K562 (cell line): Measurements from ENCODE around the gene SUV39H2. TPM values are rescaled to one million over a fixed set of nuclear protein-coding genes. Genes with fewer than 3 reads are reported as not detected.

Experiments used
- ATAC-seq: fragments of 200-7000 bp; cut with Tn5 transposase; 3 replicates; pipeline ENCODE4 v1.9.1; 2020; ENCODE audit warnings: moderate library complexity
- BruUV-seq: library from RNA; stranded (reverse); fragments of 400-500 nt; replicated peaks from 2 replicates; lab custom pipeline; 2021; lab: Mats Ljungman, UMichigan
- CTCF ChIA-PET: fragments of 300-600 bp; formaldehyde crosslinking; extraction: SDS; loops from one replicate; lab custom pipeline; 2021; ENCODE audit warnings: low intra/inter-chr PET ratio; lab: Yijun Ruan, JAX
- POLR2A ChIA-PET: fragments of 300-600, 350-650 bp; sonication (Branson Sonifier 250); formaldehyde crosslinking; extraction: SDS; loops from one replicate; lab custom pipeline; 2021; ENCODE audit warnings: antibody characterized with exemption, inconsistent platforms; lab: Yijun Ruan, JAX
- DNase-seq, 4 experiments: peaks; one replicate each; pipeline versions ENCODE4 v3.0.0 to v3.0.0-alpha.2; 2011 to 2018; ENCODE audit warnings: low spot score in 3 of 4, mixed read lengths in 3 of 4; ENCODE audit errors: extremely low read depth in 1 of 4
- FAIRE-seq: peaks from 2 replicates; lab custom pipeline; 2011; peaks lifted over from hg19 to GRCh38; lab: Jason Lieb, UNC
- H2AFZ ChIP-seq: 2 replicates; pipeline ENCODE4 v1.6.0; 2011; ENCODE audit warnings: low read depth, low read length, control low read depth, inconsistent platforms
- H3K27ac ChIP-seq: fragments of 200-600 bp; 3 replicates; pipeline ENCODE4 v1.8.0; 2011; ENCODE audit warnings: low read depth, mild to moderate bottlenecking, control low read depth, inconsistent platforms, low read length, moderate library complexity, mixed read lengths; ENCODE audit errors: extremely low read depth
- H3K27me3 ChIP-seq, 2 experiments: fragments of 300-600 bp in 1 of 2; 2 replicates in 1 of 2; 3 replicates in 1 of 2; pipeline versions ENCODE4 v1.6.0 to v1.8.0; 2011; ENCODE audit warnings: inconsistent platforms in 2 of 2, low read length in 2 of 2, mild to moderate bottlenecking in 1 of 2, mixed read lengths in 1 of 2, moderate library complexity in 1 of 2; ENCODE audit not compliant: control insufficient read depth in 2 of 2, insufficient read depth in 2 of 2
- H3K36me3 ChIP-seq: fragments of 300-600 bp; 3 replicates; pipeline ENCODE4 v1.8.0; 2011; ENCODE audit warnings: mild to moderate bottlenecking, low read length, inconsistent platforms; ENCODE audit not compliant: control insufficient read depth, insufficient read depth
- H3K4me1 ChIP-seq, 2 experiments: fragments of 200-600 bp in 1 of 2; replicated peaks in 1 of 2; 2 replicates in 1 of 2; 3 replicates in 1 of 2; pipeline versions ENCODE4 v1.5.1 to v1.8.0; 2011; ENCODE audit warnings: inconsistent platforms in 2 of 2, low read length in 2 of 2, mild to moderate bottlenecking in 1 of 2, mixed read lengths in 1 of 2, moderate library complexity in 1 of 2; ENCODE audit not compliant: control insufficient read depth in 2 of 2, insufficient read depth in 2 of 2
- H3K4me2 ChIP-seq: 2 replicates; pipeline ENCODE4 v1.6.1; 2011; ENCODE audit warnings: low read length, control low read depth, inconsistent platforms, mixed read lengths; ENCODE audit not compliant: insufficient read depth
- H3K4me3 ChIP-seq: fragments of 200-600 bp; sonication (generic), shearing (Covaris generic); 2 replicates; pipeline ENCODE4 v1.5.1; 2016; ENCODE audit warnings: control low read depth, inconsistent platforms
- H3K79me2 ChIP-seq: fragments of 200-600 bp; 3 replicates; pipeline ENCODE4 v1.8.0; 2011; ENCODE audit warnings: low read length, inconsistent platforms; ENCODE audit not compliant: control insufficient read depth, insufficient read depth
- H3K9ac ChIP-seq, 2 experiments: 2 replicates each; pipeline versions ENCODE4 v1.6.0 to v1.6.1; 2011; ENCODE audit warnings: low read depth in 2 of 2, low read length in 2 of 2, control low read depth in 1 of 2, inconsistent platforms in 1 of 2, mild to moderate bottlenecking in 1 of 2, mixed read lengths in 1 of 2; ENCODE audit not compliant: insufficient read depth in 1 of 2
- H3K9me1 ChIP-seq: one replicate; pipeline ENCODE4 v1.6.0; 2011; ENCODE audit warnings: inconsistent platforms, mild to moderate bottlenecking, low read length, moderate library complexity; ENCODE audit not compliant: control insufficient read depth, insufficient read depth
- H3K9me3 ChIP-seq: replicated peaks from 2 replicates; pipeline ENCODE4 v1.5.1; 2011; ENCODE audit warnings: low read depth, low read length, inconsistent platforms; ENCODE audit not compliant: control insufficient read depth, insufficient read depth
- H4K20me1 ChIP-seq: replicated peaks from 2 replicates; pipeline ENCODE4 v1.6.1; 2011; ENCODE audit warnings: low read length, inconsistent platforms, mixed read lengths; ENCODE audit not compliant: control insufficient read depth, insufficient read depth
- MIER1 ChIP-seq: fragments of 450-650 bp; IDR thresholded peaks from 2 replicates; pipeline ENCODE4 v1.6.1; 2016; ENCODE audit warnings: antibody characterized with exemption, mild to moderate bottlenecking, low read depth
- NR1H2 ChIP-seq: sonication (generic); formaldehyde crosslinking; IDR thresholded peaks from 2 replicates; pipeline ENCODE4 v1.4.0; 2020; ENCODE audit warnings: mild to moderate bottlenecking, missing genetic modification reagents
- VEZF1 ChIP-seq: fragments of 200-800 bp; sonication (Bioruptor generic); IDR thresholded peaks from 2 replicates; pipeline ENCODE4 v1.6.1; 2017; ENCODE audit warnings: missing genetic modification characterization, missing compliant biosample characterization
- XRCC5 ChIP-seq: fragments of 200-400 bp; formaldehyde crosslinking; IDR thresholded peaks from 2 replicates; pipeline ENCODE4 v1.6.1; 2017; ENCODE audit warnings: low read depth, mild to moderate bottlenecking, low read length
- WGBS: fragments of 100-300 bp; shearing (Covaris generic); methylation state at CpG from one replicate; pipeline ENCODE4 v1.1.6; 2016; ENCODE audit warnings: low coverage, mixed read lengths; ENCODE audit not compliant: insufficient coverage; ENCODE audit errors: missing lambda C conversion rate; 5-methylcytosine and 5-hydroxymethylcytosine counted together
- in situ Hi-C: fragments of 300-500 bp; cut with MboI; formaldehyde crosslinking; loops from 4 replicates; pipeline ENCODE4 v1.15.0; 2018; ENCODE audit warnings: inconsistent platforms, mixed read lengths
- intact Hi-C: fragments of 100-400 bp; cut with micrococcal nuclease; formaldehyde crosslinking; loops from 2 replicates; pipeline ENCODE4 v1.14.2; 2022
- polyA plus RNA-seq, 8 experiments: library from polyadenylated mRNA; depleted of rRNA in 4 of 8; stranded (reverse) in 5 of 8; unstranded in 3 of 8; fragments of >200 nt; fragmentation: Nextera tagmentation in 2 of 8; fragmentation: Illumina TruSeq in 1 of 8; extraction: Ambion mirVana in 2 of 8; extraction: Trizol in 1 of 8; gene quantifications; 2 replicates each; pipeline versions ENCODE4 v1.2.1 to v1.2.3, GENCODE V29; 2011 to 2014; ENCODE audit warnings: inconsistent platforms in 1 of 8, missing spikeins in 1 of 8
- total RNA-seq, 7 experiments: library from RNA; depleted of rRNA in 6 of 7; stranded (reverse); fragments of >200 nt in 6 of 7; fragmentation: Illumina TruSeq in 2 of 7; extraction: Trizol in 2 of 7; gene quantifications; 2 replicates each; pipeline versions ENCODE4 v1.2.1 to v1.2.3, GENCODE V29; 2011 to 2021; ENCODE audit warnings: low replicate concordance in 1 of 7

Gene SUV39H2
- total and polyA plus RNA-seq, 9 of the 15 experiments (the other 6 are each of a cell fraction or from before 2014, with no cell fraction given) = 24.1 to 54.3 (median 41.3) TPM

GRCh38 chr10:14879928-14880193 lies 1.2 kb downstream of the SUV39H2 start:
- peaks cover 82% of the 10 kb centered on the region for H3K79me2 ChIP-seq
- no peak for ATAC-seq
- POLR2A ChIA-PET = interaction anchor here (0.9 to 2.5 kb wide), 3 partner anchors 10 to 218 kb away, joined by 3 to 14 read pairs (median 3); partner anchors contain the start of gene DCLRE1C

More at GRCh38 chr10:14879928-14880193, 1.2 kb downstream of the SUV39H2 start:
- in situ Hi-C loops (no loop called here), intact Hi-C loops (loop anchor here (5.0 kb wide), 2 partner anchors 43 to 72 kb away; partner anchors contain the start of genes CDNF, DCLRE1C, HSPA14 and MSANTD7)
- Histone ChIP-seq H3K4me1 (peaks cover 12 to 15% of the 10 kb centered on the region in 2 experiments), H3K9me3 (no peaks in the 10 kb centered on the region), H3K4me3 (peak overlapping the region; percentile 96), H3K36me3 (peaks cover 34% of the 10 kb centered on the region; the same call in 2 of the 3 replicates), H4K20me1 (peaks cover 16% of the 10 kb centered on the region), H3K9me1 (no peaks in the 10 kb centered on the region), H3K27ac (peak overlapping the region; percentile 85), H3K9ac (peak overlapping the region; percentile 73 to 78), H3K4me2 (peak overlapping the region; percentile 78), H2AFZ (no peak overlapping the region), H3K27me3 (no peaks in the 10 kb centered on the region)
- CTCF ChIA-PET = no interaction called here
- TF ChIP-seq XRCC5 = no peak
- TF ChIP-seq NR1H2 = no peak
- 0 out of 2 replicates have a peak, but pooled peaks have one; percentile 10 for TF ChIP-seq VEZF1
- no peak for TF ChIP-seq MIER1
- FAIRE-seq (no peak), DNase-seq (no peak)
- 2% methylated on average over 5 of the region's 5 CpGs for WGBS
- no TSS peak for BruUV-seq
